Measurements from ENCODE around the gene OR10K2.

OR10K2 gene

DNA sequence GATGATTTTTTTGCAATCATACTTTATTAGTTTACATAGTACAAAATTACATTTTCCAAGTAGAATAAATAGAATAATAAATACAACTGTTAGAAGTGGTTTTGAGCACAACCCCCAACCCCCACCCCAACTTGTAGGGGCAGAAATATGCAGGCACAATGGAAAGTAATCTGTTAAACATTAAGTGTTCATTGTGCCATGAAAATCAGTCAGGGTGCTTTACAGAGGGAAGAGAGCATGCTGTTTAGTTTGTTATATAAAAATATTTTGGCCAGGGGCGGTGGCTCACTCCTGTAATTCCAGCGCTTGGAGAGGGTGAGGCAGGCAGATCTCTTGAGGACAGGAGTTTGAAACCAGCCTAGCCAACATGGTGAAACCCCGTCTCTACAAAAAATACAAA, 29.4 kb downstream of the OR10K2 start:
- Histone ChIP-seq H4K91ac (ENCODE audit: low read length) (no peak overlapping the region), H3K9me3 (ENCODE audit: control insufficient read depth, low read length) (no peaks in the 10 kb centered on the region), H3K4me2 (ENCODE audit: low read length, poor library complexity, severe bottlenecking) (no peak overlapping the region), H3K4me3 (ENCODE audit: insufficient read depth in 1 of 2, low read depth in 1 of 2, low read length in 2 of 2) (no peak overlapping the region), H2AFZ (ENCODE audit: low read depth, low read length) (no peak overlapping the region), H3K9ac (ENCODE audit: low read length) (no peak overlapping the region), H3K18ac (ENCODE audit: low read depth in 1 of 2, low read length in 2 of 2) (no peak overlapping the region), H3K27me3 (ENCODE audit: control insufficient read depth in 1 of 2, insufficient read depth in 1 of 2, low read length in 2 of 2) (no peaks in the 10 kb centered on the region), H3K36me3 (ENCODE audit: control insufficient read depth in 1 of 2, insufficient read depth in 2 of 2, low read depth in 1 of 2, low read length in 2 of 2) (no peaks in the 10 kb centered on the region), H2BK12ac (ENCODE audit: low read length in 2 of 2) (no peak overlapping the region), H2BK5ac (ENCODE audit: low read depth, low read length, poor library complexity, severe bottlenecking) (no peak overlapping the region), H3K27ac (ENCODE audit: low read length, poor library complexity, severe bottlenecking) (no peak overlapping the region), H4K8ac (ENCODE audit: low read length) (no peak overlapping the region), H3K79me1 (replicated peaks; ENCODE audit: low read length, poor library complexity, severe bottlenecking) (no peaks in the 10 kb centered on the region), H2BK120ac (ENCODE audit: low read depth, low read length) (no peak overlapping the region), H3K4ac (ENCODE audit: low read depth in 1 of 2, low read length in 2 of 2) (no peak overlapping the region), H3K14ac (ENCODE audit: low read length in 2 of 2) (no peak overlapping the region), H3K23ac (ENCODE audit: low read length in 2 of 2) (no peak overlapping the region), H3K4me1 (ENCODE audit: control insufficient read depth, insufficient read depth, low read depth, low read length) (no peaks in the 10 kb centered on the region), H2AK5ac (ENCODE audit: low read length, severe bottlenecking) (no peak overlapping the region), H2BK15ac (ENCODE audit: low read depth, poor library complexity, severe bottlenecking) (no peak overlapping the region)
- 96% methylated on average over 3 of the region's 3 CpGs for WGBS
- no peak for DNase-seq

DNA sequence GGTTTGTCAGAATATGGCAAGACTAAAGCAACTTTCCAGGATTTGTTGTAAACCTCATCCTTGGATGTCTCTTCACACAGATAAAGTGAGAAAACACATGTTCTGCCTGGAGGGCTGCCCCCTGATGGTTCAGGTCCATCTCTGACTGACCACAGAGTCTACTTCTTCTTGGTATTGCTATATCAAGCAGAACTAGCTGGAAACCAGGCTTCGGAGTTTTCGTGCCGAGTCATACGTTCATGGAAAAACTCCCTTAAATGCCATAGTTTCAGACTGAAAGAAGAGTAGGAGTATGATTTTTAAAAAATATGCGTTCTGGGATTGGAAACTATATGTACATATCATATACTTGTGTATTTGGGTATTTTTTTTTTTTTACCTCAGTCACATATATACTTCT, 32.6 kb downstream of the OR10K2 start:
- H3K23ac ChIP-seq (ENCODE audit: low read length in 2 of 2) = no peak overlapping the region
- no CpG with 5 or more reads among the region's 5 CpGs for WGBS

DNA sequence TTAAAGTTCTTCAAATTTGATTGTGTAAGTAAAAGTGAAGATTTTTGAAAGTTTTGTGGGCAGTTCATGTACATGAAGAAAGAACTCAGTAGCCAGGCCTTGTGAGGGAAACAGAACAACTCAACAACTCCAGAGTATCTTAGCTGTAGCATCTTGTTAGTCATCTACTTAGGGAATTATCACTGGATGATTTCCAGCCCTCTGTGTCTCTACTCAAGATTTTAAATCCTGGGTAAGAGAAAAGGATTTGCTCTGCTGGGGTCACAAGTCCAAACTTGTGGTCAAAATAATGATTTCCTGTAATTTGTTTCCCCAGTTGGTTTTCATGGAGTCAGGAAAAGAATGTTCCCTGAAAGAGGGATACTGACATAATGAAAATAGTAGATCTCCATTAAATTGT, 34.9 kb downstream of the OR10K2 start:
- H3K27ac ChIP-seq (ENCODE audit: low read length, poor library complexity, severe bottlenecking) = no peak overlapping the region
- no peak overlapping the region for H4K8ac ChIP-seq (ENCODE audit: low read length)
- no peak overlapping the region for H3K14ac ChIP-seq (ENCODE audit: low read length in 2 of 2)
- H3K9me3 ChIP-seq (ENCODE audit: control insufficient read depth, low read length) = no peaks in the 10 kb centered on the region
- no peak overlapping the region for H2AK5ac ChIP-seq (ENCODE audit: low read length, severe bottlenecking)
- no peak overlapping the region for H4K91ac ChIP-seq (ENCODE audit: low read length)
- no peak overlapping the region for H3K4me2 ChIP-seq (ENCODE audit: low read length, poor library complexity, severe bottlenecking)
- no peaks in the 10 kb centered on the region for H3K4me1 ChIP-seq (ENCODE audit: control insufficient read depth, insufficient read depth, low read depth, low read length)
- no peak overlapping the region for H3K4ac ChIP-seq (ENCODE audit: low read depth in 1 of 2, low read length in 2 of 2)
- H3K18ac ChIP-seq (ENCODE audit: low read depth in 1 of 2, low read length in 2 of 2) = no peak overlapping the region
- no peak overlapping the region for H2BK120ac ChIP-seq (ENCODE audit: low read depth, low read length)
- H3K9ac ChIP-seq (ENCODE audit: low read length) = no peak overlapping the region
- H2BK15ac ChIP-seq (ENCODE audit: low read depth, poor library complexity, severe bottlenecking) = no peak overlapping the region
- H3K36me3 ChIP-seq (ENCODE audit: control insufficient read depth in 1 of 2, insufficient read depth in 2 of 2, low read depth in 1 of 2, low read length in 2 of 2) = no peaks in the 10 kb centered on the region
- H2BK5ac ChIP-seq (ENCODE audit: low read depth, low read length, poor library complexity, severe bottlenecking) = no peak overlapping the region
- H3K4me3 ChIP-seq (ENCODE audit: insufficient read depth in 1 of 2, low read depth in 1 of 2, low read length in 2 of 2) = no peak overlapping the region
- no peaks in the 10 kb centered on the region for H3K79me1 ChIP-seq (replicated peaks; ENCODE audit: low read length, poor library complexity, severe bottlenecking)
- no peak for DNase-seq
- H2BK12ac ChIP-seq (ENCODE audit: low read length in 2 of 2) = no peak overlapping the region
- H2AFZ ChIP-seq (ENCODE audit: low read depth, low read length) = no peak overlapping the region
- H3K27me3 ChIP-seq (ENCODE audit: control insufficient read depth in 1 of 2, insufficient read depth in 1 of 2, low read length in 2 of 2) = no peaks in the 10 kb centered on the region
- H3K23ac ChIP-seq (ENCODE audit: low read length in 2 of 2) = no peak overlapping the region

More for the DNA sequence above, 32.6 kb downstream of the OR10K2 start:
- Histone ChIP-seq H3K9me3 (ENCODE audit: control insufficient read depth, low read length) (no peaks in the 10 kb centered on the region), H3K9ac (ENCODE audit: low read length) (no peak overlapping the region), H3K4me3 (ENCODE audit: insufficient read depth in 1 of 2, low read depth in 1 of 2, low read length in 2 of 2) (no peak overlapping the region), H3K4me1 (ENCODE audit: control insufficient read depth, insufficient read depth, low read depth, low read length) (no peaks in the 10 kb centered on the region), H3K4ac (ENCODE audit: low read depth in 1 of 2, low read length in 2 of 2) (no peak overlapping the region), H2BK12ac (ENCODE audit: low read length in 2 of 2) (no peak overlapping the region), H3K36me3 (ENCODE audit: control insufficient read depth in 1 of 2, insufficient read depth in 2 of 2, low read depth in 1 of 2, low read length in 2 of 2) (no peaks in the 10 kb centered on the region), H2BK15ac (ENCODE audit: low read depth, poor library complexity, severe bottlenecking) (no peak overlapping the region), H3K79me1 (replicated peaks; ENCODE audit: low read length, poor library complexity, severe bottlenecking) (no peaks in the 10 kb centered on the region), H3K4me2 (ENCODE audit: low read length, poor library complexity, severe bottlenecking) (no peak overlapping the region), H2AK5ac (ENCODE audit: low read length, severe bottlenecking) (no peak overlapping the region), H2BK120ac (ENCODE audit: low read depth, low read length) (no peak overlapping the region), H4K8ac (ENCODE audit: low read length) (no peak overlapping the region), H3K27ac (ENCODE audit: low read length, poor library complexity, severe bottlenecking) (no peak overlapping the region), H3K27me3 (ENCODE audit: control insufficient read depth in 1 of 2, insufficient read depth in 1 of 2, low read length in 2 of 2) (no peaks in the 10 kb centered on the region), H3K18ac (ENCODE audit: low read depth in 1 of 2, low read length in 2 of 2) (no peak overlapping the region), H4K91ac (ENCODE audit: low read length) (no peak overlapping the region), H3K14ac (ENCODE audit: low read length in 2 of 2) (no peak overlapping the region), H2AFZ (ENCODE audit: low read depth, low read length) (no peak overlapping the region), H2BK5ac (ENCODE audit: low read depth, low read length, poor library complexity, severe bottlenecking) (no peak overlapping the region)
- no peak for DNase-seq

DNA sequence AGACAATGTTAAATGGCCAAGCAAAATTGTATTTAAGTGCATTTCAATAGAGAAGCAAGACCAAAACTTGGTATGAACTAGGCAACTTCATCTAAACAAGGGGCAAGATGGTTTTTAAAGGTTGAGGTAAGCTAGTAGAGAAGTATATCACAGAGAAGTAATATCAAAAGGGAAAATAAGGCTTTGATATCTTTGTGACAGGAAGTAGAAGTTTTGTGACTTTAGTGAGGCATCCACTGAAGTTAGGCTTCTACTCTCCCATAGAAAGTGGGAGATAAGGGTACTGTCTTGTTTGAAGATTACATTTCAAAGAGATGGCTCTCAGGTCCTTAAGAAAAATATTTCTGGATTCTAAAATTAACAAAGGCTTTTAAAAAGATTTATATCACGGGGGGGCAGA, 35.7 kb downstream of the OR10K2 start:
- WGBS = no CpG with 5 or more reads among the region's 1 CpG
- H2BK12ac ChIP-seq (ENCODE audit: low read length in 2 of 2) = no peak overlapping the region
- H4K8ac ChIP-seq (ENCODE audit: low read length) = no peak overlapping the region
- no peaks in the 10 kb centered on the region for H3K4me1 ChIP-seq (ENCODE audit: control insufficient read depth, insufficient read depth, low read depth, low read length)
- H3K27me3 ChIP-seq (ENCODE audit: control insufficient read depth in 1 of 2, insufficient read depth in 1 of 2, low read length in 2 of 2) = no peaks in the 10 kb centered on the region
- H3K4ac ChIP-seq (ENCODE audit: low read depth in 1 of 2, low read length in 2 of 2) = no peak overlapping the region
- H2BK120ac ChIP-seq (ENCODE audit: low read depth, low read length) = no peak overlapping the region
- no peaks in the 10 kb centered on the region for H3K9me3 ChIP-seq (ENCODE audit: control insufficient read depth, low read length)
- no peak overlapping the region for H2BK5ac ChIP-seq (ENCODE audit: low read depth, low read length, poor library complexity, severe bottlenecking)
- H3K79me1 ChIP-seq (replicated peaks; ENCODE audit: low read length, poor library complexity, severe bottlenecking) = no peaks in the 10 kb centered on the region
- H3K14ac ChIP-seq (ENCODE audit: low read length in 2 of 2) = no peak overlapping the region
- no peak overlapping the region for H3K4me2 ChIP-seq (ENCODE audit: low read length, poor library complexity, severe bottlenecking)
- no peak overlapping the region for H3K4me3 ChIP-seq (ENCODE audit: insufficient read depth in 1 of 2, low read depth in 1 of 2, low read length in 2 of 2)
- H3K18ac ChIP-seq (ENCODE audit: low read depth in 1 of 2, low read length in 2 of 2) = no peak overlapping the region
- H2AFZ ChIP-seq (ENCODE audit: low read depth, low read length) = no peak overlapping the region
- no peak overlapping the region for H3K9ac ChIP-seq (ENCODE audit: low read length)
- no peak overlapping the region for H3K27ac ChIP-seq (ENCODE audit: low read length, poor library complexity, severe bottlenecking)
- no peak overlapping the region for H3K23ac ChIP-seq (ENCODE audit: low read length in 2 of 2)
- DNase-seq = no peak
- no peaks in the 10 kb centered on the region for H3K36me3 ChIP-seq (ENCODE audit: control insufficient read depth in 1 of 2, insufficient read depth in 2 of 2, low read depth in 1 of 2, low read length in 2 of 2)
- H2BK15ac ChIP-seq (ENCODE audit: low read depth, poor library complexity, severe bottlenecking) = no peak overlapping the region
- H2AK5ac ChIP-seq (ENCODE audit: low read length, severe bottlenecking) = no peak overlapping the region
- no peak overlapping the region for H4K91ac ChIP-seq (ENCODE audit: low read length)

Data from mesenchymal stem cell (in vitro differentiated cells and primary cell).